Measurements from ENCODE around the gene PTCSC3. TPM values are rescaled to one million over a fixed set of nuclear protein-coding genes. Genes with fewer than 3 reads are reported as not detected.

PTCSC3 gene
- total and polyA plus RNA-seq, 2 experiments from 2014 or later: not detected

DNA sequence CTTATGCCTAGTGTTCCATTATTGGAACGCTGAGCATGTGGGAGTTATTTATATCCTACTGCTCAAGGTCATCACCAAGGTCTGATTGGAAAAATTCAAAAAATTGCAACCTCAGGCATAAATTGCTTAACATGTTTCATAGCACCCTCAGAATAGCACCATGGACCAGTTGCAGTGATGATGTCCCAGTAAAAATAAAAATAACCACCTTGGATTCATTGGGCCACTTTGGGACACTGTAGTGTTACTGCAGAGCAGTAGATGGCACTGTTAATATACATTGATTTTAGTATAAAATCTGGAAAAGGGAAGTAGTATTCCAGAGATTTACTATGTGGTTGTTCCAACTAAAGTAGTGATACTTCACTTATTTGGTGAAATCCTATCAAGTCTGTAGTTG lies 31.0 kb upstream of the PTCSC3 start:
- Histone ChIP-seq H3K4me2 (no peak overlapping the region), H3K4me3 (no peak overlapping the region), H3K27ac (ENCODE audit: low read depth) (no peak overlapping the region), H3K36me3 (ENCODE audit: insufficient read depth) (no peaks in the 10 kb centered on the region), H3K79me2 (replicated peaks; ENCODE audit: insufficient read depth) (no peaks in the 10 kb centered on the region), H3K4me1 (ENCODE audit: insufficient read depth) (no peaks in the 10 kb centered on the region), H3F3A (replicated peaks; ENCODE audit: low read depth) (no peaks in the 10 kb centered on the region), H3K9me2 (ENCODE audit: insufficient read depth) (no peaks in the 10 kb centered on the region), H4K20me1 (replicated peaks; ENCODE audit: insufficient read depth) (no peaks in the 10 kb centered on the region), H3K27me3 (ENCODE audit: insufficient read depth) (no peaks in the 10 kb centered on the region), H2AFZ (no peak overlapping the region)
- Mint-ChIP-seq H3K4me3 (no peak overlapping the region), H3K27ac (no peak overlapping the region), H3K27me3 (ENCODE audit: insufficient read depth, low read depth, poor library complexity) (peaks cover 1% of the 10 kb centered on the region), H3K36me3 (ENCODE audit: low read depth) (no peaks in the 10 kb centered on the region), H3K4me1 (no peaks in the 10 kb centered on the region), H3K9me3 (peaks cover 5% of the 10 kb centered on the region; the same call in 1 of the 3 replicates)
- DNase-seq (ENCODE audit: low spot score) (peak; percentile 41), ATAC-seq (no peak; the same call in 2 of the 3 replicates)
- TF ChIP-seq, protein P1, sequence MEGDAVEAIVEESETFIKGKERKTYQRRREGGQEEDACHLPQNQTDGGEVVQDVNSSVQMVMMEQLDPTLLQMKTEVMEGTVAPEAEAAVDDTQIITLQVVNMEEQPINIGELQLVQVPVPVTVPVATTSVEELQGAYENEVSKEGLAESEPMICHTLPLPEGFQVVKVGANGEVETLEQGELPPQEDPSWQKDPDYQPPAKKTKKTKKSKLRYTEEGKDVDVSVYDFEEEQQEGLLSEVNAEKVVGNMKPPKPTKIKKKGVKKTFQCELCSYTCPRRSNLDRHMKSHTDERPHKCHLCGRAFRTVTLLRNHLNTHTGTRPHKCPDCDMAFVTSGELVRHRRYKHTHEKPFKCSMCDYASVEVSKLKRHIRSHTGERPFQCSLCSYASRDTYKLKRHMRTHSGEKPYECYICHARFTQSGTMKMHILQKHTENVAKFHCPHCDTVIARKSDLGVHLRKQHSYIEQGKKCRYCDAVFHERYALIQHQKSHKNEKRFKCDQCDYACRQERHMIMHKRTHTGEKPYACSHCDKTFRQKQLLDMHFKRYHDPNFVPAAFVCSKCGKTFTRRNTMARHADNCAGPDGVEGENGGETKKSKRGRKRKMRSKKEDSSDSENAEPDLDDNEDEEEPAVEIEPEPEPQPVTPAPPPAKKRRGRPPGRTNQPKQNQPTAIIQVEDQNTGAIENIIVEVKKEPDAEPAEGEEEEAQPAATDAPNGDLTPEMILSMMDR (conservative IDR thresholded peaks at IDR 0.05; ENCODE audit: low read depth in 2 of 2): peak; percentile 64 to 71
- TF ChIP-seq, protein P2, sequence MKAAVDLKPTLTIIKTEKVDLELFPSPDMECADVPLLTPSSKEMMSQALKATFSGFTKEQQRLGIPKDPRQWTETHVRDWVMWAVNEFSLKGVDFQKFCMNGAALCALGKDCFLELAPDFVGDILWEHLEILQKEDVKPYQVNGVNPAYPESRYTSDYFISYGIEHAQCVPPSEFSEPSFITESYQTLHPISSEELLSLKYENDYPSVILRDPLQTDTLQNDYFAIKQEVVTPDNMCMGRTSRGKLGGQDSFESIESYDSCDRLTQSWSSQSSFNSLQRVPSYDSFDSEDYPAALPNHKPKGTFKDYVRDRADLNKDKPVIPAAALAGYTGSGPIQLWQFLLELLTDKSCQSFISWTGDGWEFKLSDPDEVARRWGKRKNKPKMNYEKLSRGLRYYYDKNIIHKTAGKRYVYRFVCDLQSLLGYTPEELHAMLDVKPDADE (IDR thresholded peaks at IDR 0.05): no peak
- no peak for TF ChIP-seq ZNF331 (CRISPR knock-in tag; IDR thresholded peaks at IDR 0.05; ENCODE audit: low read depth)

DNA sequence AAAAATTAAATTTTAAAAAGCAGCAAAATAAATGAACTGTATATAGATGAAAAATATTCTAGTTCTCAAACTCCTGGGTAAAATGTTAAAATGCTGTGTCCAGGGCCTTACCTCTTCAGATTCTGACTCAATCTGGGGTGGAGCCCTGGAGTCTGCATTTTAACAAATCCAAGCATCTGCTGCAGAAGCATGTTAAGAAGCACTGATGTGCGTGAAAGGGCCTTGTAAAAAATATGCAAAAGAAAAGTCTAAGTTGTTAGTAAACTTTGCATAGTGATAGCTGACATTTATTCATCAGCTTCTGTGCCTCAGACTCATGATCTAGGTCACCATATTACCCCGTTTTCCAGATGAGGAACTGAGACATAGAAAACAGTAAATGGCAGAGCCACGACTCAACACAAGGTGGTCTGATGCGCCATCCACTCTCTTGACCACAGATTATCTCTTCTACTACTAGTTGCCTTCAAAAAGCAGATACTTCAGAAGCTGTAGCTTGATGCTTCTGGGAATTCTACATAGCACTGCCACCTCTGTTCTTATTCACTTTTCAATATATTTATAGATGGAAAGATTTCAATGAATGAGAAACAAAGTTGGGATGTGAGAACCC lies 28.0 kb upstream of the PTCSC3 start:
- H3K27ac Mint-ChIP-seq: no peak overlapping the region
- peaks cover 5% of the 10 kb centered on the region; the same call in 1 of the 3 replicates for H3K9me3 Mint-ChIP-seq
- no peak for ATAC-seq
- H3K4me3 Mint-ChIP-seq: no peak overlapping the region
- DNase-seq (ENCODE audit: low spot score): no peak
- Histone ChIP-seq H3K4me2 (no peak overlapping the region), H3K79me2 (replicated peaks; ENCODE audit: insufficient read depth) (no peaks in the 10 kb centered on the region), H3K27me3 (ENCODE audit: insufficient read depth) (no peaks in the 10 kb centered on the region), H3K4me1 (ENCODE audit: insufficient read depth) (no peaks in the 10 kb centered on the region), H2AFZ (no peak overlapping the region), H3K36me3 (ENCODE audit: insufficient read depth) (no peaks in the 10 kb centered on the region), H3K4me3 (no peak overlapping the region), H3K27ac (ENCODE audit: low read depth) (no peak overlapping the region), H3F3A (replicated peaks; ENCODE audit: low read depth) (no peaks in the 10 kb centered on the region), H4K20me1 (replicated peaks; ENCODE audit: insufficient read depth) (no peaks in the 10 kb centered on the region), H3K9me2 (ENCODE audit: insufficient read depth) (no peaks in the 10 kb centered on the region)
- H3K4me1 Mint-ChIP-seq: no peaks in the 10 kb centered on the region
- H3K36me3 Mint-ChIP-seq (ENCODE audit: low read depth): no peaks in the 10 kb centered on the region
- peaks cover 1% of the 10 kb centered on the region for H3K27me3 Mint-ChIP-seq (ENCODE audit: insufficient read depth, low read depth, poor library complexity)
- TF ChIP-seq EZH2phosphoT487 (IDR thresholded peaks at IDR 0.05; ENCODE audit: unreplicated experiment) (no peak), CREB1 (CRISPR knock-in tag; IDR thresholded peaks at IDR 0.05; ENCODE audit: low read depth) (no peak), STAT1 (IDR thresholded peaks at IDR 0.05; ENCODE audit: unreplicated experiment) (no peak), ZNF331 (CRISPR knock-in tag; IDR thresholded peaks at IDR 0.05; ENCODE audit: low read depth) (no peak)
- TF ChIP-seq, protein P3, sequence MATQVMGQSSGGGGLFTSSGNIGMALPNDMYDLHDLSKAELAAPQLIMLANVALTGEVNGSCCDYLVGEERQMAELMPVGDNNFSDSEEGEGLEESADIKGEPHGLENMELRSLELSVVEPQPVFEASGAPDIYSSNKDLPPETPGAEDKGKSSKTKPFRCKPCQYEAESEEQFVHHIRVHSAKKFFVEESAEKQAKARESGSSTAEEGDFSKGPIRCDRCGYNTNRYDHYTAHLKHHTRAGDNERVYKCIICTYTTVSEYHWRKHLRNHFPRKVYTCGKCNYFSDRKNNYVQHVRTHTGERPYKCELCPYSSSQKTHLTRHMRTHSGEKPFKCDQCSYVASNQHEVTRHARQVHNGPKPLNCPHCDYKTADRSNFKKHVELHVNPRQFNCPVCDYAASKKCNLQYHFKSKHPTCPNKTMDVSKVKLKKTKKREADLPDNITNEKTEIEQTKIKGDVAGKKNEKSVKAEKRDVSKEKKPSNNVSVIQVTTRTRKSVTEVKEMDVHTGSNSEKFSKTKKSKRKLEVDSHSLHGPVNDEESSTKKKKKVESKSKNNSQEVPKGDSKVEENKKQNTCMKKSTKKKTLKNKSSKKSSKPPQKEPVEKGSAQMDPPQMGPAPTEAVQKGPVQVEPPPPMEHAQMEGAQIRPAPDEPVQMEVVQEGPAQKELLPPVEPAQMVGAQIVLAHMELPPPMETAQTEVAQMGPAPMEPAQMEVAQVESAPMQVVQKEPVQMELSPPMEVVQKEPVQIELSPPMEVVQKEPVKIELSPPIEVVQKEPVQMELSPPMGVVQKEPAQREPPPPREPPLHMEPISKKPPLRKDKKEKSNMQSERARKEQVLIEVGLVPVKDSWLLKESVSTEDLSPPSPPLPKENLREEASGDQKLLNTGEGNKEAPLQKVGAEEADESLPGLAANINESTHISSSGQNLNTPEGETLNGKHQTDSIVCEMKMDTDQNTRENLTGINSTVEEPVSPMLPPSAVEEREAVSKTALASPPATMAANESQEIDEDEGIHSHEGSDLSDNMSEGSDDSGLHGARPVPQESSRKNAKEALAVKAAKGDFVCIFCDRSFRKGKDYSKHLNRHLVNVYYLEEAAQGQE (IDR thresholded peaks at IDR 0.05; ENCODE audit: unreplicated experiment): no peak
- TF ChIP-seq, protein P1 (conservative IDR thresholded peaks at IDR 0.05; ENCODE audit: low read depth in 2 of 2): peak; percentile 40
